Prostate gland (tissue), 2 donors: ENCODE results near the gene EDN2. TPM values are rescaled to one million over a fixed set of nuclear protein-coding genes. Genes with fewer than 3 reads are reported as not detected.

Experiments
- DNase-seq: peaks from one replicate; pipeline ENCODE4 v3.0.0-alpha.2; 2019; ENCODE audit warnings: low spot score
- H3K27ac ChIP-seq, 2 donors: fragments of 200-600 bp; sonication (generic); 2 replicates each; pipeline ENCODE4 v1.5.1; 2017 to 2019
- H3K27me3 ChIP-seq: fragments of 200-600 bp; sonication (generic); replicated peaks from 2 replicates; pipeline ENCODE4 v1.5.1; 2019; ENCODE audit not compliant: insufficient read depth
- H3K36me3 ChIP-seq, 2 donors: fragments of 200-600 bp; sonication (generic); 1 replicate in 1 of 2; 2 replicates in 1 of 2; pipeline versions ENCODE4 v1.5.1 to v1.8.1; 2017 to 2019
- H3K4me1 ChIP-seq: fragments of 200-600 bp; sonication (generic); replicated peaks from 2 replicates; pipeline ENCODE4 v1.5.1; 2019
- H3K4me3 ChIP-seq, 2 donors: fragments of 200-600 bp; sonication (generic); 2 replicates each; pipeline ENCODE4 v1.5.1; 2017 to 2019
- H3K9me3 ChIP-seq: fragments of 200-600 bp; sonication (generic); 2 replicates; pipeline ENCODE4 v1.5.1; 2017
- POLR2A ChIP-seq: fragments of 450-650 bp; IDR thresholded peaks from one replicate; pipeline ENCODE4 v1.6.1; 2016; ENCODE audit warnings: antibody characterized with exemption, mild to moderate bottlenecking
- POLR2AphosphoS5 ChIP-seq: sonication (generic); formaldehyde crosslinking; IDR thresholded peaks from one replicate; pipeline ENCODE4 v1.6.1; 2017; ENCODE audit warnings: antibody characterized with exemption
- WGBS: methylation state at CpG from one replicate; pipeline ENCODE4 v1.1.5; 2018; 5-methylcytosine and 5-hydroxymethylcytosine counted together
- intact Hi-C: fragments of 100-400 bp; cut with DNase I; formaldehyde crosslinking; loops from one replicate; pipeline ENCODE4 v1.14.2; 2022
- total RNA-seq, 2 donors: library from RNA; depleted of rRNA; stranded (reverse); fragments of >200 nt; gene quantifications; one replicate each; pipeline ENCODE4 v1.1.0, GENCODE V29; 2016
- TF ChIP-seq, protein P1 (sequence below), 4 experiments: fragments of 200-600 bp in 2 of 4; fragments of 450-650 bp in 2 of 4; sonication (generic) in 2 of 4; IDR thresholded peaks; 1 replicate in 3 of 4; 2 replicates in 1 of 4; pipeline ENCODE4 v1.5.1; 2016 to 2019; ENCODE audit warnings: antibody characterized with exemption in 4 of 4, mild to moderate bottlenecking in 2 of 4, moderate library complexity in 2 of 4

Gene EDN2
- total RNA-seq, 2 donors from 2014 or later: 2.6 to 12.6 TPM

DNA sequence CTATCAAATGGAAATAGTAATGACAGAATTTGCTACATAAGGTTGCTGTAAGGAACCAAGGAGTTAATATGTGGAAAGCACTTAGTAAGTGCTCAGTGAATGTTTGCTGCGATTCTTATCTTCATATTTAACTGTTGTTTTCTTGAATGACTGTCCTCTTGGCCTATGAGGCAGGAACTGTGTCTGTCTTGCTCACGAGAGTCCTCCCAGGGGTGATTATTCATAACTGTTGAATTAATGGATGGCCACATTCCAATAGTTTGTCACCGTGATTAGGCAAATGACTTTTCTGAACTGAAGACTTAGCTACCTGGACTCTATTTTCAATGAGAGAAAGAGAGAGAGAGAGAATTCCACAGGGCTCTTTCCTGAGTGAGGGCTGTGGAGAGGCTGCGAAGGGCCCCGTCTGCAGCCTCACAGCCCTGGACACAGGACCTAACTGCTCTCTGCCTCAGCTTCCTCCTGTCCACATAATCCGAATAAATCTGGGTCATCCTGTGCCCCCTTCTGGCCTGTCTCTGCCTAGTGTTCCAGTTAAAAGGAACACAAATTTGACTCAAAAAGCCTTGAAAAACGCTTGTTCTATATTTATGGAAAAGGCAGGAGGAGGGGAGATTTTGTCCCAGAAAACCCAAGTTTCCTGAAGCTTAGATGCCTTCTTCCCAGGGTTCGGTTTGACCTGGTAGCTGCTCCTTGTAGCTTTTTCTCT is 8.5 kb downstream of the EDN2 start:
- 49% methylated on average over 8 of the region's 8 CpGs for WGBS
- TF ChIP-seq, protein P1, sequence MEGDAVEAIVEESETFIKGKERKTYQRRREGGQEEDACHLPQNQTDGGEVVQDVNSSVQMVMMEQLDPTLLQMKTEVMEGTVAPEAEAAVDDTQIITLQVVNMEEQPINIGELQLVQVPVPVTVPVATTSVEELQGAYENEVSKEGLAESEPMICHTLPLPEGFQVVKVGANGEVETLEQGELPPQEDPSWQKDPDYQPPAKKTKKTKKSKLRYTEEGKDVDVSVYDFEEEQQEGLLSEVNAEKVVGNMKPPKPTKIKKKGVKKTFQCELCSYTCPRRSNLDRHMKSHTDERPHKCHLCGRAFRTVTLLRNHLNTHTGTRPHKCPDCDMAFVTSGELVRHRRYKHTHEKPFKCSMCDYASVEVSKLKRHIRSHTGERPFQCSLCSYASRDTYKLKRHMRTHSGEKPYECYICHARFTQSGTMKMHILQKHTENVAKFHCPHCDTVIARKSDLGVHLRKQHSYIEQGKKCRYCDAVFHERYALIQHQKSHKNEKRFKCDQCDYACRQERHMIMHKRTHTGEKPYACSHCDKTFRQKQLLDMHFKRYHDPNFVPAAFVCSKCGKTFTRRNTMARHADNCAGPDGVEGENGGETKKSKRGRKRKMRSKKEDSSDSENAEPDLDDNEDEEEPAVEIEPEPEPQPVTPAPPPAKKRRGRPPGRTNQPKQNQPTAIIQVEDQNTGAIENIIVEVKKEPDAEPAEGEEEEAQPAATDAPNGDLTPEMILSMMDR (IDR thresholded peaks at IDR 0.05): no peak
- TF ChIP-seq POLR2A (no peak), POLR2AphosphoS5 (no peak)
- Histone ChIP-seq H3K4me1 (peaks cover 14% of the 10 kb centered on the region), H3K4me3 (no peak overlapping the region), H3K27me3 (no peaks in the 10 kb centered on the region), H3K9me3 (no peaks in the 10 kb centered on the region), H3K36me3 (no peaks in the 10 kb centered on the region), H3K27ac (no peak overlapping the region)
- intact Hi-C loops: no loop called here
- DNase-seq: no peak

DNA sequence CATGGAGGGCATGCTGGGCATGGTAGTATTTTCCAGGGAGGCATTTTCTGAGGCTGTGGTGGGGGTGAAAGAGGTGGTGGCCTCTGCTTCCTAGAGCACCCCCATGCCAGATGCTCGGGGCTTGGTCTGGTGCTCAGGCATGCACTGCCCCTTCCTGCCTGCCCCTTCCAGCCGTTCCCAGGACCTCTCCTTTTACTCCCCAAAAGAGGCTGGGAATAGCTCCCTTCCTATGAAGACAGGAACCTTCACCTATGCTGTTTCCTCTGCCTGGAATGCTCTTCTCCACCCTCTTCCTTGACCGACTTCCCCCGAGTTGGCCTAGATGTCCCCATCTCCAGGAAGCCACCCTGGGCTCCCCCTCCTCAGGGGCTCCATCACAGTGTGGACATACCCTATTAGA is 9.1 kb downstream of the EDN2 start:
- no peaks in the 10 kb centered on the region for H3K36me3 ChIP-seq
- H3K27ac ChIP-seq: peak overlapping the region; percentile 53
- intact Hi-C loops: no loop called here
- H3K9me3 ChIP-seq: no peaks in the 10 kb centered on the region
- H3K4me3 ChIP-seq: no peak overlapping the region
- no peaks in the 10 kb centered on the region for H3K27me3 ChIP-seq
- TF ChIP-seq POLR2AphosphoS5 (no peak), POLR2A (no peak)
- TF ChIP-seq, protein P1 (IDR thresholded peaks at IDR 0.05): no peak
- peaks cover 14% of the 10 kb centered on the region for H3K4me1 ChIP-seq
- DNase-seq: no peak
- 78% methylated on average over 4 of the region's 4 CpGs for WGBS

DNA sequence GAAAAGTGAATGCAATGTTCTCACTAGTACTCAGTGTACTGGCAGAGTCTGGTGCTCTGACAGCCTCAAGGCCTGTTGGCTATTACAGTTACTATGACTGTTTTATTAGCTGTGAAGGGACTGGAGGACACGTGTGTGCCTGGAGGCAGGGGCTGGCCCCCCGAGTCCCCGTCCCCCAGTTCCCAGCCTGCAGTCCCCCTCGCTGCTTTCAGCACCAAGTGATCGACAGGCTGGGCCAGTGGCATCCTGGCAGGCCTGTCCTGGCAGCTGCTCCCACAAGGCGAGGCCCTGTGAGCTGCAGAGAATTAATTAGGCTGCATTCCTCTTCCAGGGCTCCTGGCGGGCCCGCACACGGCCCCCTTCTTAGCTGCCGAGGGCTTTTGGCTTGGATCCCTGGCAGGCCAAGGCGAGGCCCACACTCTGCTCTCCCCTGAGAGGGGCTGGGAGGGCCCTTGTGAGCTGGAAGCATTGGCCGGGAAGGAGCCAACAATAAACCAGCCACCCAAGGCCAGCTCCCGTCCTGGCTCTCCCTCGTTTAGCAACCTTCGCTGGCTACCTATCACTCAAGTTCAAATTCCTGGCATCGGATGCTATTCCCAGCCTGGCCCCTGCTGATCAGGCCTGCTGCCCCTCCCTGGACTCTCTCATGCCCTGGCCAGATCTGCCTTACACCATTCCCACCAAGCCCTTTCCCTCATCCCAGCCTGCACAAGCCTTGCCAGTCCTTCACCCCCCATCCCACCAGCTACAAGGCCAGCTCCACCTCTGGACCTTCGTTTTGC is 9.8 kb downstream of the EDN2 start:
- intact Hi-C loops: no loop called here
- peaks cover 14% of the 10 kb centered on the region for H3K4me1 ChIP-seq
- DNase-seq: peak; percentile 75

DNA sequence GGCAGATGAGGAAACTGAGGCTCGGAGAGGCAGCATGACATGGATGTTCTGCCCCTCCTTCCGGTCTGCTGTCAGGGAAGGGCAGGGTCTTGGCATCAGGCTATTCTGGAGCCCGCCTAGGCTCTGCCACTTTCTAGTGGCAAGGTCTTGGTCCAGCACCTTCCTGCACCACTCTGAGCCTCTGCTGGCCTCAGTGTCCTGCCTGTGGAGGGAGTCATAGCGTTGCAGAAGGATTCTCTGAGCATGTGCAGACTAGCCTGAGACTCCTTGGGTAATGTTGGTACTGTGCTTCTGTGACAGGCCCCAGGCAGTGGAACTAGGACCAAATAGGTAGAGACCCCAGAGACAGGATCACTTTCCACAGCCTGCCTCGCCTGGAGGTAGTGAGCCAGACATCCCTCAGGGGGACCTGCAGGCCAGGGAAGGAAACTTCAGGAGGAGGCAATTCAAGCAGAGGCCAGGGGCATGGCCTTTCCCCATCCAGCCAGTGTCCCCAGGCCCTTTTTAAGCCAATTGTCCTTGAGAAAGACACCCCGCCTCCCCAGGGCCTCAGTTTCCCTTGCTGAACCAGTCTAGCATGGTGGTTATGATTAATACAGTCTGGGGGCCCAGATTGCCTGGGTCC is 10.6 kb downstream of the EDN2 start:
- intact Hi-C loops: no loop called here
- H3K4me1 ChIP-seq: peaks cover 12% of the 10 kb centered on the region

More for the DNA sequence above, 9.8 kb downstream of the EDN2 start:
- Histone ChIP-seq H3K9me3 (no peaks in the 10 kb centered on the region), H3K36me3 (no peaks in the 10 kb centered on the region), H3K27ac (peak overlapping the region; percentile 53), H3K27me3 (no peaks in the 10 kb centered on the region), H3K4me3 (no peak overlapping the region)
- 19% methylated on average over 17 of the region's 17 CpGs for WGBS
- TF ChIP-seq POLR2AphosphoS5 (peak; percentile 78), POLR2A (no peak)

DNA sequence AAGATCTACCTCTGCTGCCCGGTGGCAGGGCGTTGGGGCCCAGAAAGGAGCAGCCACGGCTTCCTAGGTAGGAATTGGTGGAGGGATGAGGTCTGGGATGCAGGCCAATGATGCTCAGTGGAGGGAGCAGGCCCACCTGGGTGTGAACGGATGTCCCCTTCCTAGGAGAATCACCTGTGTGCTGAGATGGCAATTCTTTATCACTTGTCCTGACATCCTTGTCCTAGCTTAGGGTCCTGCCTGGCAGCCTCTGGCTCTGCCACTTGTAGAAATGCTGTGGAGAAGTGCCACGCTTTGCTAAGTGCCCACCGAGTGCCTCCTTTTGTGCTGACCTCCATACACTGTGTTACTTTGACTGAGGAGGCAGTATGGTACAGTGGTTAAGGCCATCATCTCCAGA is 12.8 kb downstream of the EDN2 start:
- Histone ChIP-seq H3K27ac (no peak overlapping the region), H3K9me3 (no peaks in the 10 kb centered on the region), H3K4me1 (peaks cover 11% of the 10 kb centered on the region), H3K36me3 (no peaks in the 10 kb centered on the region), H3K4me3 (no peak overlapping the region), H3K27me3 (no peaks in the 10 kb centered on the region)
- intact Hi-C loops: no loop called here
- 97% methylated on average over 6 of the region's 6 CpGs for WGBS
- TF ChIP-seq POLR2A: no peak
- TF ChIP-seq POLR2AphosphoS5: no peak
- TF ChIP-seq, protein P1 (IDR thresholded peaks at IDR 0.05): no peak
- no peak for DNase-seq

More for the DNA sequence above, 10.6 kb downstream of the EDN2 start:
- Histone ChIP-seq H3K27ac (peak overlapping the region; percentile 53), H3K4me3 (no peak overlapping the region), H3K9me3 (no peaks in the 10 kb centered on the region), H3K27me3 (no peaks in the 10 kb centered on the region), H3K36me3 (no peaks in the 10 kb centered on the region)
- TF ChIP-seq, protein P1 (IDR thresholded peaks at IDR 0.05): no peak
- TF ChIP-seq POLR2A (no peak), POLR2AphosphoS5 (no peak)
- WGBS: 81% methylated on average over 6 of the region's 6 CpGs
- no peak for DNase-seq
